SU-DHL-6 (cell line): ENCODE results near the gene COQ8A.

ENCODE experiments used
- EZH2phosphoT487 ChIP-seq: fragments of 200-600 bp; sonication (generic), shearing (Covaris generic); conservative IDR thresholded peaks from 2 replicates; pipeline ENCODE4 v1.6.1; 2018; ENCODE audit warnings: mild to moderate bottlenecking, antibody characterized with exemption, low read length, moderate library complexity, mixed read lengths
- TF ChIP-seq, protein P1 (sequence below): fragments of 200-600 bp; sonication (generic); IDR thresholded peaks from one replicate; pipeline ENCODE4 v1.5.1; 2017; ENCODE audit warnings: antibody characterized with exemption, mild to moderate bottlenecking, low read length, moderate library complexity; ENCODE audit not compliant: insufficient read depth, poor library complexity, severe bottlenecking

DNA sequence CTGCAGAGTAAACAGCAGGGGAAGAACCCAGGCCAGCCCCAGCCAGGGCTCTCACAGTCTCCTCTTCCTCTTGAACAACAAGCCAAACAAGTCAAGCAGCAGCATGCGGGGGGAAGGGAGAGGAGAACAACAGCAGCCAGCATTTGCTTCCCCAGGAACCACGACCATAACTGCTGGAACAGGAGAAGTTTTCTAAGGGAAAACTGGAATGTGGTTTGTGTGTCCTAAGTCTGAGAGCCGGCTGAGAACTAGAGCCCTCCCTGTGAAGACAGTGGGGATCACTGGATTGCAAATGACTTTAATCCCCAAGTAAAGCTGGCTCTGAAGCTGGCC is 48.2 kb downstream of the COQ8A start:
- TF ChIP-seq, protein P1, sequence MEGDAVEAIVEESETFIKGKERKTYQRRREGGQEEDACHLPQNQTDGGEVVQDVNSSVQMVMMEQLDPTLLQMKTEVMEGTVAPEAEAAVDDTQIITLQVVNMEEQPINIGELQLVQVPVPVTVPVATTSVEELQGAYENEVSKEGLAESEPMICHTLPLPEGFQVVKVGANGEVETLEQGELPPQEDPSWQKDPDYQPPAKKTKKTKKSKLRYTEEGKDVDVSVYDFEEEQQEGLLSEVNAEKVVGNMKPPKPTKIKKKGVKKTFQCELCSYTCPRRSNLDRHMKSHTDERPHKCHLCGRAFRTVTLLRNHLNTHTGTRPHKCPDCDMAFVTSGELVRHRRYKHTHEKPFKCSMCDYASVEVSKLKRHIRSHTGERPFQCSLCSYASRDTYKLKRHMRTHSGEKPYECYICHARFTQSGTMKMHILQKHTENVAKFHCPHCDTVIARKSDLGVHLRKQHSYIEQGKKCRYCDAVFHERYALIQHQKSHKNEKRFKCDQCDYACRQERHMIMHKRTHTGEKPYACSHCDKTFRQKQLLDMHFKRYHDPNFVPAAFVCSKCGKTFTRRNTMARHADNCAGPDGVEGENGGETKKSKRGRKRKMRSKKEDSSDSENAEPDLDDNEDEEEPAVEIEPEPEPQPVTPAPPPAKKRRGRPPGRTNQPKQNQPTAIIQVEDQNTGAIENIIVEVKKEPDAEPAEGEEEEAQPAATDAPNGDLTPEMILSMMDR, result no peak
- no peak for TF ChIP-seq EZH2phosphoT487
